IPS-18c (cell line): Measurements from ENCODE around the gene UBL4B.

ENCODE experiments used
- H3K4me3 ChIP-seq: 2 replicates; pipeline ENCODE4 v1.7.0; 2013; ENCODE audit warnings: low read depth, mild to moderate bottlenecking, low read length, moderate library complexity; ENCODE audit not compliant: insufficient read depth
- H3K9me3 ChIP-seq: one replicate; pipeline ENCODE4 v1.6.1; 2013; ENCODE audit warnings: mild to moderate bottlenecking, low read length, moderate library complexity; ENCODE audit not compliant: control insufficient read depth, insufficient read depth

The UBL4B gene

DNA sequence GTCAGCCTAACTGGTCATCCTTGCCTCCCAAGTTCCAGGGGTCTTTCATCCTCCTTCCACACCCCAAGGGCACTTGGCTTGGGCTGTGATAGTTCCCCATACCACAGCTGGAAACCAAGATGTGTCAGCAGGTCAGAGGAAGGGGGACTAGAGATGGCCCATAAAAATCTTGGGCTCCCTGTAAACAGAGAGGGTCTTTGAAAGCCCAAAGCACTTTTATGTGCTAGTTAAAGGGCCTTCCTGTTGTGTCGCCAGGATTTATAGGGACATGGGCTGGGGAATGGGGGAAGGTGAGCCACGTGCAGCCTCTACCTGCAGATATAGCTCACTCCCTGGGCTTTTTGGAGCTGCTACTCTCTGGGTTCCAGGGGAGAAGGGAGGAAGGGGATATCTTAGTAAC, 11.9 kb upstream of the UBL4B start:
- no peak overlapping the region for H3K4me3 ChIP-seq
- peaks cover 2% of the 10 kb centered on the region for H3K9me3 ChIP-seq

DNA sequence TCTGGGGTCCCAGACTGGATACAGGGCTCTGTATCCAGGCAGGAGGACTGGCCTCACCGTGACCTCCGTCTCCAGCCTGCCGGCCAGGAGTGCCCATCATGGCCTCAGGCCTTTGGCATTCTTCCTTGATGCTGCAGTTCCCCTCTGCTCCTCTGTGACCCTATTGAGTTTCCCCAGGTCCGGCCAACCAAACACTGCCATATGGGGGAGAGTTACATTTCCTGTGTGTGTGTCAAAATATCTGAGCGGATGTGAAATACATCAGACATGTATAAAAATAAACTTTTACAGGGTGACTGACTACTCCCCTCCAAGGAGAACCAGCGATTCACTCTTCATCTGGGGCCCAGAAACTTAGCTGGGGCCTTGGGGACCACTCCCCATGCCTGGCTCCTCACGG, 10.2 kb upstream of the UBL4B start:
- H3K9me3 ChIP-seq = peaks cover 2% of the 10 kb centered on the region
- H3K4me3 ChIP-seq = no peak overlapping the region

DNA sequence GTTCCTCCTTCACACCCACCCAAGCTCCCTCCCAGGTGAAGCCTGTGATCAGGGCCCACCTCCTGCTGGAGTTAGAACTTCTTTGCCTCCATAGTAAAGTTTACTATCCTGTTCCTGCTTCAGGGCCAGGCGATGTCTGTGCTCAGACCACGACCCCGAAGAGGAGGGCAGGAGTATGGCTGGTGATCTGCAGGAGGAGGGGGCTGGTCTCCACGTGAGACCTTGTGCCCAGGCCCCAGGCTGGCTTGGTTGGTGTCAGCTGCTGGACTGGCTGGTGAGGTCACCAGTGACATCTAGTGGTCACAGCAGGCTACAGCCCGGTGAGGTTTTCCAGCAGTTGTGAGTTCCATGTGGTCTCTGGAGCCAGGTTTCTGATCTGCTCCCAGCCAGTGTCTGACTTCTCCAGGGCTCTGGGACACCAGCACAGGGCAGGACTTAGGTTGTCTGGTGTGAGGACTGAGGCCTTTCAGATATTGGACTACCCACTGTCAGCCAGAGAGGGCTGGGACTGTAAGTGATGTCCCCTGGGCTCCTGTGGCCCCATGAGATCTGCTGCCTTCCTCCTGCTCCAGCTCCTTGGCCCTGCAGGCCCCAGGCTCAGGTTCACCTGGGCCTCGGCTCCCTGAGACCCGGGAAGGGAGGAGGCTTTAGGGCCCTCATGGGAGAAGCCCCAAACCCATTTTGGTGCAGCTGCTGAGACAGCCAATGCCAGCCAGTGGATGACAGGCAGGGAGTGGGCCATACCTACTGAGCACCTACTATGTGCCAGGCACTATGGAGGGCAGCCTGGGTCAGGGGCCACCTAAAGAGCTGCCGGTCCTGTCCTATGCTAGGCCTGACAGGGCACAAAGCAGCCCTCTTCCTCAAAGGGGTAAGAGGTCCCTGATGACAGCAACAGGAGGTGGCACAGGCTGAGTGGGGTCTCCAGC, 6.0 kb upstream of the UBL4B start:
- Histone ChIP-seq H3K4me3 (no peak overlapping the region), H3K9me3 (no peaks in the 10 kb centered on the region)

DNA sequence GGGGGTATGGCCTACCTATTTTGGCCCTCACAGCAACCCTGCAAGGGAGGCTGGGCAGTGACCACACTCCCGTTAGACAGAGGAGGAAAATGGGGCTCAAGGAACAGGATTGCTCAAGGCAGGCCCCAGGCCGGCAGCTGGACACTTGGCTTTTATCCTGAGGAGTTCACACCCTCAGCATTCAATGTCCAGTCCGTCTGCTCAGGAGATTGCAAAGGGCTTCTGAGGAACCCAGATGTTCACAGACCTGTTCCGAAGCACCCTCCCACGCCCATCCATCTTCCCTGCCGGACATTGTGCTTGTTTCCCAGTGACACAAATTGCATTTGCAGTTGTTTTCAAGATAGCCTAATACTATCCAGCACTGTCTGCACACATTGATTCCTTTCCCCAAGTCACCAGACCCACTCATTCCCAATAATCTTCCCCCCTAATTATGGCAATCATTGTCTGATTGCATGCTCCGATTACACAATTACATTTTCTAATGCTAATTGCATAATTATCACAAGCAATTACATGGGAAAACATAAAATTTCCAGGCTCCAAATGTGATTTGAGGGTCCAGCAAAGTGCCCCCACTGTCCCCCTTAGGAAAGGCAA, 4.3 kb upstream of the UBL4B start:
- H3K4me3 ChIP-seq = no peak overlapping the region
- H3K9me3 ChIP-seq = no peaks in the 10 kb centered on the region

DNA sequence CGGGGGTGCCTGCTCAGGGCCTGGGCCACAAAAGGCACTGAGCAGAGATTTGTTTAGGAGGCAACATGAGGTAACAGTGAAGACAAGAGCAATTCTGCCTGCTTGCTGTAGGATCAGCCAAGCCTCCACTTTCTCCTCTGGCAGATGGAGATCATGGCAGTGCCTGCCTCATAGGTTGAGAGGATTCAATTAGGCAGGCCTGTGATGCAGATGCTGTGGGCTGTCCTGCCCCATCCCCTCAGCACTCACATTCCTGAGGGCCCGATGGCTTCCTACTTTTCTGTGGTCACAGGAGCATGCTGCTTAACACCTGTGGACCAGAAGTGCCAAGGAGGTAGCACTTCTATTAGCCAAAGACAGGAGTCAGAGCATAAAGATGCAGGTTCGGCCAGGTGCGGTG, 1.2 kb upstream of the UBL4B start:
- no peaks in the 10 kb centered on the region for H3K9me3 ChIP-seq
- H3K4me3 ChIP-seq = no peak overlapping the region

DNA sequence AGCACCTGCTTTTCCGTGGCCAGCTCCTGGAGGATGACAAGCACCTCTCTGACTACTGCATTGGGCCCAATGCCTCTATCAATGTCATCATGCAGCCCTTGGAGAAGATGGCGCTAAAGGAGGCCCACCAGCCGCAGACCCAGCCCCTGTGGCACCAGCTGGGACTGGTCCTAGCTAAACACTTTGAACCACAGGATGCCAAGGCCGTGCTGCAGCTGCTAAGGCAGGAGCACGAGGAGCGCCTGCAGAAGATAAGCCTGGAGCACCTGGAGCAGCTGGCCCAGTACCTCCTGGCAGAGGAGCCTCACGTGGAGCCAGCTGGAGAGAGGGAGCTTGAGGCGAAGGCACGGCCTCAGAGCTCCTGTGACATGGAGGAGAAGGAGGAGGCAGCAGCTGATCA, 413 bp downstream of the UBL4B start:
- no peaks in the 10 kb centered on the region for H3K9me3 ChIP-seq

DNA sequence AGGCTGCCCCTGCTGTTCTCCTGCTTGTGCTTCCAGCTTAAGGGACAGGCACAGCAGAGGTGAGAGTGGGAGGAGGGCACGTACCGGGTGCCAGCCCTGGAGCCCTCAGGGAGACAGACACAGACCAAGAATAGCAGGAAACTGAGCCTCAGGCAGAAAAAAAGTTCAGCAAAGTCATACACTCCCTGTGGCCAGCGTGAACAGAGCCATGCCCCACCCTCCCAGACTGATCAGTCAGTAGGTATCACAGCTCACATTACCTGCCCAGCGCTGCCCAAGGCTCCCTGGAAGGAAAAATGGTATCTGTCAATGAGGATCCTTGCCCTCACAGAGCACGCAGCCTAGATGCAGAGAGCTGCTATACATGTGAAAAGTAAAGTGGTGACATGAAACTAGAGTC, 1.3 kb downstream of the UBL4B start:
- no peak overlapping the region for H3K4me3 ChIP-seq
- no peaks in the 10 kb centered on the region for H3K9me3 ChIP-seq

More for the DNA sequence above, 413 bp downstream of the UBL4B start:
- H3K4me3 ChIP-seq = no peak overlapping the region

DNA sequence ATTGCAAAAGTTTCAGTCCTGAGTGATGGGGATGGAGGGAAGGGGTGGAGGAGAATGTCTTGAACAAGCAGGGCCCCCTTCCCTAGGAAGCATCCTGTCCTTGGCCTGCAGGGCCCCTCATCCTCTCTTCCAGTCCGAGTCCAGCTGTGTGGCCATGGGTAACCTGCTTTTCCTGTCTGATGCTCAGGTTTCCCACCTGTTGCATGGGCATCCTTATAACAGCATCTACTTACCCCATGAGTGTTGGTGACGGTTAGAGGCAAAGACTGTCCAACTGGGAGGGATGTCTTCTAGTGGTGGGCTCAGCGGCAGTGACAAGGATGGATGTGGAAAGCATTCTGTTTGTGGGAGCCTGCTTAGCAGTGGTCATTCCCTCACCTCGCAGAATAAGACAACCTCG, 1.9 kb downstream of the UBL4B start:
- H3K9me3 ChIP-seq = no peaks in the 10 kb centered on the region

DNA sequence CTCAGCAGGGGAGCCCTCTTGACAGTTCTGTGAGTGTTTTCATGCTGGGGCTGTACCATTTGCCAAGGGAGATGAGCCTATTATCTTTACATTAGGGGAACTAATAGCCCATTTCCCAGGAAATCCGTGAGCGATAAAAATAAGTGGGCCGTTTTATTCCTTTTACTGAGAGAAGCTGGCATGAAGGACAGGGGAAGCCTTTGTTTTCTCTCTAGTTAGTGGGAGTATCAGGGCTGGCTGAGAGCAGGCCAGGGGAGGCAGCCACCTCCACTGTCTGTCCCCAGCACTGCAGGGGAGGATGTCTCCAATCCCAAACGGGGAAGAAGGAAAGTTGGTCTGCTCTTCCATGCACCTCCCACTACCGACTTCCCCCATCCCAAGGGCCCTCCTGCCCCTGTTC, 2.5 kb downstream of the UBL4B start:
- no peak overlapping the region for H3K4me3 ChIP-seq

More for the DNA sequence above, 1.9 kb downstream of the UBL4B start:
- H3K4me3 ChIP-seq = no peak overlapping the region

DNA sequence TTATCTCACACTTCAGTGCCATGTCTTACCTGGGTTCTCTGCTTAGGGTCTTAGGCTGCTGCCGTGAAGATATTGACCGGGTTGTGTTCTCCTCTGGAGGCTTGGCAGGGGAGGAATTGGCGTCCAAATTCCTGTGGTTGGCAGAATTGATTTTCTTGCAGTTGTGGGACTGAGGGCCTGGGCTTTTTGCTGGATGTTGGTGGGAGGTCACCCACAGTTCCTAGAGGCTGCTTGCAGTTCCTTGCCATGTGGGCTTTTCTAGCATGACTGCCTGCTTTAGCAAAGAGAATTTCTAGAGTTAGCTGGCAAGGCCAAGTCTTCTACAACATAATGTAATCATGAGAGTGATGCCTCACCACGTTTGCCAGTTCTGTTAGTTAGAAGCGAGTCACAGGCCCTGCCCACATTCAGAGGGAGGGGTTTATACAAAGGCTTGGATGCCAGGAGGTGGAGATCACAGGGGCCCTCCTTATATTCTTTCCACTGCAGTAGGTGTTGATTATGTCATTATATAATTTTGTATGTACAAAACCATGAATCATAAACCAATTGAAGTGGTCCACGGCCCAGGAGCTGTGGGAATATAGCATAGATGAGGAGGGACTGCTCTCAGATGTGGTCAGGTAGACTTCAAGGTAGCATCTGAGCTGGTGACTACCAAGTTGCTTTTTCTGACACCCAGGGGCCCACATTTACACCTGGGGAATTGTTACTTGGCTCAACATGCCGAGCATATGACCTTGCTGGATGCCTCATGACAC, 6.6 kb downstream of the UBL4B start:
- Histone ChIP-seq H3K9me3 (no peaks in the 10 kb centered on the region), H3K4me3 (no peak overlapping the region)

More for the DNA sequence above, 2.5 kb downstream of the UBL4B start:
- H3K9me3 ChIP-seq = no peaks in the 10 kb centered on the region

DNA sequence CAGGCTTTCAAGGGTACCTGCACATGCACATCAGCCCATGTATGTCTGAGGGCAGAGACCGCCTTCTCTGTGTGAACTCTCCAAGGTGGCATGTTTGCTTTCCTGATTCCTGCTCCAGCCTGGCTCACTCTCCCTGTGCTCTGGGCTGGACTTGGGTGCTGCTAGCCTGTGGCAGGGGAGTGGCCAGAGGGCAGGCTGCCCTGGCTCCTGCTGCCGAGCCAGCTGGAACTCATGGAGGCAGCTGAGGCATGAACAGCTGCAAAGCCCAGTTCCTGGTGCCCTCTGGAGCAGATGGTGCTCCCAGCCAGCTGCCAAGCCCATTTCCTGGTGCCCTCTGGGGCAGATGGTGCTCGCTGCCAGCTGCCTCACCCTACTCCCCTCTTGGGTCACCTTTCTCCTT, 7.6 kb downstream of the UBL4B start:
- no peak overlapping the region for H3K4me3 ChIP-seq
- H3K9me3 ChIP-seq = peaks cover 4% of the 10 kb centered on the region

DNA sequence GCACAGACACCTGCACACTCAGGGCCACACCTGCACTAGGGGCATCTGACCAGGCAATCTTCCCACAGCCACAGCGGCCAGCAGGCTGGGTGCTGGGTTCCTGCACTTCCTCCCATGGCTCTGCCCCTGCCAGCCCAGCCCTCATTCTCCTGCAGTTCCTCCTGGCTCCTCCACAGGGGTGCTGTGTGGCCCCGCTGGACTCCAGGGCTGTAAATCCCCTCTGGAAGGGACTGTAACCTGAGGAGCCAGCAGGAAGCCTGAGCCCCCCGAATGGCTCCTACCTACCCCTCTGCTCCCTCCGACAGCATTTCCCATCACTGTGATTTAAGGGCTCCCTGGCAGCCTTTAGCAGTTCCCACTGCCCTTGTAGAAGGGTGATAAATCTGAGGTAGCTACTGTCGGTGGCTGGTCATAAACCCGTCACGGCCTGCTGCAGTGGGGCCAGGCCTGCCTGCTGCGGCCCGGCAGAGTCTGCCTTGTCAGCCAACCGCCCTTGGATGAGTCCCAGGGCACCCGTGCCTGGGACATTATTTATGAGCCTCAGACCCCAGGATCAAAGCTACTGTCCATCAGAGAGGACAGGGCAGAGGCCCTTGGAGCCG, 8.8 kb downstream of the UBL4B start:
- peaks cover 4% of the 10 kb centered on the region for H3K9me3 ChIP-seq
- H3K4me3 ChIP-seq = no peak overlapping the region

DNA sequence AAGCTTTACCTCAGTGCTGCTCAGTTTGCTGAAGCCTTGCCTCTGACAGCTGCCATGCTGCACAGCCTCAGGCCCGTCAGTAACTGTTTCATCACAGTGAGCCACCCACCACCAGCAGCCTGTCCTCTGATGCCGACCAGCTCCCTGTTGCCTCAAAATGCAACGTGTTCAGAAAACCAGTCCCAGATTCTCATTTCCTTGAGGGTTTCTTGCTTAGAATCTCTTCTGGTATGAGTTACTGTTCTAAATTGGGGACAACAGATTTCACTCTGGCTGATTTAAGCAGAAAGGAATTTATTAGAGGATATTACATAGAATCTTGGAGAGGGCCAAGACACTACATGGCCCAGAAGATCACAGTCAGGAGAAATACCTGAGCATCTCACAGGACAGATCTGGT, 11.0 kb downstream of the UBL4B start:
- H3K9me3 ChIP-seq = peaks cover 4% of the 10 kb centered on the region

DNA sequence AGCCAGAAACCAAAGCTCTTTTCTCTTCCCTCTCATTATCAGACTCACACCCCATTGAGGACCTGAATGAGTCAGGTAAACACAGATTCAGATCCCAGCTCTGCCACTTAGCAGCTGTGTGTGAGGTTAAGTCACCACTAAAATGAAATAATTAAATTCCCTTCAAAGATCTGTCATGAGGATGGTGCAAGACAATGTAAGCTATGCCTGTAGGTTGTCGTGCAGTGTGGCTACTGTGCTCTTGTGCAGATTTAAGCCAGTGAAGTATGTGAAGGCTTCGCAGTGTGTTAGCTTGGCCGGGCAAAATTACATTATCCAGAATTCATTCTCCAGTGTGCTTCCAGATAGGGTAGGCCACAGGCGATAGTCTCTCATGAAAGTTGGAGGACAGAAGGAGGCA, 13.6 kb downstream of the UBL4B start:
- H3K4me3 ChIP-seq = no peak overlapping the region

More for the DNA sequence above, 11.0 kb downstream of the UBL4B start:
- no peak overlapping the region for H3K4me3 ChIP-seq

DNA sequence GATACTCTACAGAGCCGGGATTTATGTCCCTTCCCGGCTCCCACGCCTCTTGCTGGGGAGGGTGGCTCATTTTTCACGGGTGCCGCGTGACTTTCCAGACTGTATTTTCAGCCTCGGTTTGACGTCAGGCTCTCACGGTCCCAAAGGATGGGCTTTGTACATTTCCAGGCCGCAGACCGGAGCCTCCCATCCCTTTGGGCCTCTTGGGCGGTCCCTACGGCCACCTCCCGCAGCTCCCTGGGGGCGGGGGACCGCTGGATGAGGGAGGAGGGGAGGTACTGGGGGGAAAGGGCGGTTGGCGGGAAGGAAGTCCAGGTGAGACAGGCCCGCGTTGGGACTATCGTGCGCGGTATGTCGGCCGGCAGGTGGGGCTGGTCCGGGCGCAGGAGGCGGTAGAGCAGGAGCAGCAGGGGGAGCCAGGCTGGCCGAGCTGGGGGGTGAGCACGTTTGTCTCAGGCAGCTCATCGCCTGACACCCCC, 17.9 kb downstream of the UBL4B start:
- Histone ChIP-seq H3K4me3 (peak overlapping the region; percentile 20; the same call in 1 of the 2 replicates), H3K9me3 (no peaks in the 10 kb centered on the region)

More for the DNA sequence above, 13.6 kb downstream of the UBL4B start:
- H3K9me3 ChIP-seq = peaks cover 4% of the 10 kb centered on the region

DNA sequence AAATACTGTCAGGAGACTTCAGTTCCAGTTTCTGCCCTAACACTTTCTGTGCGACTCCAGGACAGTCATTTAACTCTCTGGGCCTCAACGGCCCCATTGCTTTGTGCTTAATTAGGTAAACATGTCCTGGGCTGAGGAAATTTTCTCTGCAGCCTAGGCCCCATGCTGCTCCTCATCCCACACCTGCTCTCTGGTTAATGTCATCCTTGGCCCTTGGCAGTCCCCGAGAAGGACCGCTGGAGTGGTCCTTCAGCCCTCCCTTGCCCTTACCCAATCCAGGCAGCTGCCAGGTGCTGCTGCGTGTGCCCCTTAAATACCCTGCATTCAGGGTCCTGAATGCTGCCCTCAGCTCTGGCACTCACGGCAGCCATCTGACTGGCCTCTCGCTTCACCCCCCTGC, 18.7 kb downstream of the UBL4B start:
- Histone ChIP-seq H3K4me3 (no peak overlapping the region), H3K9me3 (peaks cover 3% of the 10 kb centered on the region)

DNA sequence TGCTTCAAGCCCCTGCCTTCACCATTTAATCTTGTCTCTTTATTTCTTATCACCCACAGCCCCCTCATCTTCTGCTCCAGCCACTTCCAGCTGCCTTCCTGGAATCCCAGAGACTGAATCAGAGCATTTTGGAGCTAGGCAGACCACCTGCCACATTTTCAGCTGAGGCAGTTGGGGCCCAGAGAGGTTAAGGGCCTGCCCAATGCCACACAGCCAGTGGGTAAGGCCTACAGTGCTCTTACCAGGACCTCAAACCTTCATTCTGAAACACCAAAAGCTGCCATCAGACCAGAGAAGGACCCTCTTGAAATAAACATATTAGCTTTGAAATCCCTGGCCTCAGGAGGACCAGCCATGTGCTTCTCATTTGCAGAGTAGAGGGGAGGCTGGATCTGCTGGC, 20.4 kb downstream of the UBL4B start:
- Histone ChIP-seq H3K9me3 (peaks cover 3% of the 10 kb centered on the region), H3K4me3 (no peak overlapping the region)
